Suppressor macrophage (primary cell): ENCODE results near the gene MACO1.
"Not testable (repeated sequence)": the region's sequence is repeated elsewhere in the genome, so short reads cannot be mapped to it uniquely, and the experiment has no call there.

Experiments
- DNase-seq, 4 experiments: peaks; one replicate each; pipeline ENCODE4 v3.0.0-alpha.2; 2020 to 2022

MACO1 gene

DNA sequence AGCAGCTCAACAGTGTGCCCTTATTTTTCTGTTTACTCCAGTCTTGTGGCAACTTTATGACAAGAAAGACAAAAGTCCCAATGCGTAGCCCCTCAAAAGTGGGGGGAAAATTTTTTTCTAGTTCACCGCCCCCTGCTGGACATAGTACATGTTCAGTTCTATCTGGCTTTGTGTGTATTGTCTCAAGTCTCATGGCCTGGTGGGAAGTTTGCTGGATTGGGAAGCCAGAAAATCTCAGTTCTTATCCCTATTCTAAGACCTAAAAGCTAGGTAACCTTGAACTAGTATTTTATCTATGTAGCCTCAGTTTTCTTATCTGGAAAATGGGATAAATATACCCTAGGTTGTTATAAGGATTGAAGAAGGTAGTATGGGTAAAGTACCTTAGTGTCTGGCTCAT lies 56.9 kb downstream of the MACO1 start:
- DNase-seq: peak; percentile 29 to 42 (median 35)

DNA sequence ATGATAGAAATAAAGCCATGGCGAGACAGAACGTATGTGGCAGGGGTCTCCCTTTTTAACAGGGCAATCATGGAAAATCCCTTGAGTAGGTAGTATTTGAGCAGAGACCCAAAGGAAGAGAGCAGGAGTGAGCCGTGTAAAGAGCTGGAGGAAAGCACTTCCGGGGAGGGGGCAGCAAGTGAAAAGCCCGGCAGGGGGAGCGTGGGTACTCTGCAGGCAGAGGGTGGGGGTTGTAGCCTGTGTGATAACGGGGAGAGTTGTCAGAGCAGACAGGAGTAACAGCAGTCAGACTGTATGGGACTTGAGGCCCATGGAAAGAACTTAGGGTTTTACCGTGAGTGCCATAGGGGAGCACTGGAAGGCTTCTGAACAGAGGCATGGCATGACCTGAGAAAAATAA lies 61.6 kb downstream of the MACO1 start:
- DNase-seq: no peak

DNA sequence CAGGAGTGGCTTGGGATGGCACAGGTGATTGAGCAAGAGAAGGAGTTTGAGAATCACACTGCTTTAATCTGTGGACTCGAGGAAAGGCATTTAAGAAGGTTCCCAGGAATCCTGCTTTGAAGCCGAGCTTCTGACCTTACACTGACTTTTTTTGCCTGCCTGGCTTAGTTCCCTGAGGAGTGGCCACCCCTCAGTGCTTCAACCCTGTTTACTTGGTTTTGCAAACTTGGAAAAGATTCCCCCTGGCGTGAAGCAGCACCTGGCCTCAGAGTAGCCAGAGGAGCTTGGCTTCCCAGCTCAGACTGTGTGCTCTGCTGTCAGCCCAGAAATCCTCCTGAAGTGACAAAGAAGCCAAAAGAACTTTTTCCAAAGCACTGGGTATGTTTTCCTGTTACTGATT lies 64.3 kb downstream of the MACO1 start:
- no peak for DNase-seq

DNA sequence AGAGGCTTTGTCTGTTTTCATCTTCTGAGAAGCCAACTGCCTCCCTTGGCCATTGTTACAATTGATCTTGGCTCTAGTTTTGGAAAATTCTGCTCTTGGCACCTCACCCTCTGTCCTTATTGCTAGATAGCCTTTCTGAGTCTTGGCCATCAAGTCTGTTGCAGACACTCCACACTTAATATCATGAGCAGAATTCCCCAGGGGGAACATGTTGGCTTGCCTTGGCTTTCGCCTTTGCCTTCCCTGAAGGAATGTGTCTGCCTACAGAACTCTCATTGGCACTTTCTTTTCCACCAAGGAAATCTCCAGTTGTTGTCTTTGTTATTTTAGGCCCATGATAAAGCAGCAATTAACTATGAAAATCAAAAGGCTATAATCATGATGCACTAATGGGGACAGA lies 70.0 kb downstream of the MACO1 start:
- DNase-seq: no peak

DNA sequence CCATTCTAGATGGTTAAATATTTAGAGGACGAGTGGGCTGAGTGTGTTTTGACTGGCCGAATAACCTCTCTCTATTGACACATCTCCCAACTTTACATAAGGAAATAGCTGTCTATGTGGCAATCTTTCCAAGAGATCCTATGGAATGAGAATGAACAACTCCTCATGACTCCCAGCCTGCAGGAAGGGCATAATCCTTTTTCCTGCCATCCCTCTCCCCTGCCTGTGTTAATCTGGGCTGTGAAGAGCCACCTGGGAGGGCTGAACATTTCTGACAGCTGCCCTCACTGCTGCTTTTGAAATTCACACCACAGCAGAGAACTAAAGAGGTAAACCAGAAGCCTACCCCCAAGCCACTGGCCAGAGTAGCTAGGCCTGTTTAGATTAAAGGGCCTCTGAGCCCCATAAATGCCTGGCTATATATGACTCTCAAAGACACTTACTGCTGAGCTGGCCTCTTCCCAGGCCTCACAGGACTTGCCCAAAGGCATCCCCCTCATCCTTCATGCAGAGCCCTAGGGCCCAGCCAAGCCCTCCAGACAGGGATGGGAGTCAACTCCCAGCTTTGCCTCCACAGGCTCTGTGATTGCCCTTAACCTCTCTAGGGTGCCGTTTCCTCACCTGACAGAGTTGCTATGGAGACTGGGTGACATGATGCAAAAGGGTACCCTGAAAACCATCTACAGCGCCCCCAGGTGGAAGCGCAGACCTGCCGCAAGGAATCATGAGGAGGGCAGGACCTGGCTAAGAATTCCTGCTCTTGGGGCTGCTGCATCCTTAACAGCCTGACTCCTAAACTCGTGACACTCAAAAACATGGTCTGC lies 70.8 kb downstream of the MACO1 start:
- DNase-seq: no peak

DNA sequence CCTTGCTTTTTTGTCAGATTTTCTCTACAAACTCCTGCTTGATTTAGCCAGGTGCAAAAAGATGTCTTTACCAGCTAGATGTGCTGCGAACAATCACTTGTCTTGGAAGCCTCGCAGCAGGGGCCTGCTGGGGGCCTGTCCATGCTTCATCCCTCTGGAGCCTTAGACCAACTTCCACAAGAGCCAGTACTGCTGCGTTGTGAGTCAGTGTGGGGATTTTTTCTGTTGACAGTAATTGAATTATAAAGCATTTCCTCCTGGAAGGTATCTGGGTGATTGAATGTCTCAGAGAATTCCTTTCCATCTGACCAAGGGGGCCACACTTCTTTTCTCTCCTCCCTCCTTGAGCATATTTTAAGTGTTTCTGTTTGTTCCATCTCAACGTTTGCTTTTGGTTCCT lies 72.3 kb downstream of the MACO1 start:
- no peak for DNase-seq

DNA sequence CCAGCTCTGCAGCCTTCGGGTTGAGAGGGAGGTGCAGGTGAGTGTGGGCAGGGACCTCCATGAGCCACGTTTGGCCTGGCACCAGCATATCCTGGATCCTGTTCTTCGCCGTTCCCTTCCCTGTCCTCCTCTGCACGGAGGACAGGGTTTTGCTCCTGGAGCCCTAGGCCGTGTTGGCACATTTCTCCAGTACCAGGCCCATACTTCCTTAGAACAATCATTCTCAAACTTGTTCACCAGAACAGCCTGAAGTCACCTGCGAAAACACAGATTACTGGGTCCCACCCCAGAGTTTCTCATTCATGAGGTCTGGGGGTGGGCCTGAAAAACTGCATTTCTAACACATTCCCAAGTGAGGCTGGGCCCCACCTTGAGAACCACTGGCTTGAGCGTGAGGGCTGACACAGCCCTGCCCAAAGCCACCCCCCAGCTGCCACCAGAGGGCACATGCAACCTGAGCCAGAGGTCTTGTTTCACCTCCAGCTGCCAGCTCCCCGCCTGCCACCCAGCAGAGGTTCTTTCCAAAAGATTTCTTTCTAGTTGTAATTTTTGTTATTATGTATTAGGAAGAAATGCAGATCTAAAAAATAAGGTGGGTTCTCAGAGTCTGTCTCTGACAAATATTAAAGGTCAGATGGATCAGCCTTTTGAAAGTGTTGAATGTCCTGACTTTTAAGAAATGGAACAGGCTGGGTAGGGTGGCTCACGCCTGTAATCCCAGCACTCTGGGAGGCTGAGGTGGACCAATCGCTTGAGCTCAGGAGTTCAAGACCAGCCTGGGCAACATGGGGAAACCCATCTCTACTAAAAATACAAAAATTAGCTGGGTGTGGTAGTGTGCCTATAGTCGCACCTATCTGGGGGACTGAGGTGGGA lies 73.1 kb downstream of the MACO1 start:
- DNase-seq: peak; percentile 25 to 67 (median 37)

DNA sequence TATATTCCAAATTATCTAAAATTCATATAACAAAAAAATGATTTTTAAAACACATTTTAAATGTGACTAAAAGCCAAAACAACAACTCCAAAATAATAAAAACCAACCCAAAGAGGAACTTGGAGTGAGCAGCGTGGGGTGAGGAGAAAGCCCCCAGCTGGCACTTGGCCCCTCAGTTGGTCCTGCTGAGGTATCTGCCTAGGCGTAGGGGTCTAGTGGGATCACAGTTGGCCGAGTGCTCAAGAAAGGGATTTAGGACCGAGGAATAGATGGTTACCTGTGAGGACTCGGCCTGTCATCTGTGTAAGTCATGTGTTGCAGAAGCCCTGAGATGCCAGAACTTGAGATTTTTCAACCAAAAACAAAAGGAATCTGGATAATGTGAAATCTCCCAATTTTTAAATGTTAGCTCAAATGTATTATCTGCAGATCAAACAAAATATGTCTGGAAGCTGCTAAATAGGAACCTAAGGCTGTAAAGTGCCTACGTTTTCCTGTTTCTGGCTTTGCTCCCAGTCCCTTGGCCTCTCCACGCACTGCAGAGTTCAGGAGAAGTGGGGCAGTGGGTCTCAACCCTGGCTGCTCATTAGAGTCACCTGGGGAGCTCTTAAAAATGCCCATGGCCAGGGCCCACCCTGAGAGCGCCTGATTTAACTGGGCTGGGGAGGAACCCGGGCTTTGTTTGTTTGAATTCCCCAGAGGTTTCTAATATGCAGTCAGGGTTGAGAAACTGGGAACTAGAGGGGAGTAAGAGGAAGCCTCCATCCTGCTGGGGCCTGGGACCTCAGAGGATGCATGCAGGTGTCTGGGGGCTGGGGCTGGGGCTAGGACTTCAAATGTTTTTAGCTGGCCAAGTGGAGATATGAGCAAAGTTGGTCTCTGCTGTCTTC lies 74.3 kb downstream of the MACO1 start:
- peak in 3 of 4 experiments; percentile 32 to 40 (median 35) for DNase-seq

DNA sequence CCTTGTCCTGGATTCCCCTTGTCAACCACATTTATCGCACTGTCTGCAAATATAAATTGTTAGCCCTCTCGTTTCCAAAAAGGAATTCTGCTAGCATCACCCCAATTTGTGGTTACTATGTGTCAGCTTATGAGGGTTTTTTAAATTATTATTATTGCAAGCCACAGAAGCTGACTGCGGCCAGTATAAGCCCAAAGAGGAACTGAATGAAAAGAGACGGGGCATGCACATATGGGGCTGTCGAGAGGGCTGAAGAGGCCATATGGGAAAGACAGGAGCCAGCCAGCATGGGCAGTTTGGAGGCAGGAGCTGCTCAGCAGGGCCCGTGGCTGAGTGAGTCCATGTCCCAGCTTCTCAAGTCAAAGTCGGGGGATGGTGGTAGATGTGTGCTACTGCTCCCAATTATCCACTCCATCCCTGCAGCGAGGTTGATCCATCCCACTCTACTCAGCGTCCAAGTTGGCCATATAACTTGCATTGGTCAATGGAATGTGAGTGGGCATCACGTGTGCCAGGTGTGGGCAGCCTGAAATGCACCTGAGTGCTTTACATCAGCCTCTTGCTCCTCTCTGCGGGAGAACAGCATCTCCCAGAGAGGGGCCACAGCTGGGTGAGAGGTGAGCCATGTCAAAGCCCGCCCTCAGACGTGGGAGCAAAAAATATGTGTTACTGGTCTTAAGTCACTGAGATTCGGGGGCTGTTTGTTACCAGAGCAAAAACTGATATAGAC lies 75.1 kb downstream of the MACO1 start:
- peak in 3 of 4 experiments; percentile 24 to 34 (median 28) for DNase-seq

DNA sequence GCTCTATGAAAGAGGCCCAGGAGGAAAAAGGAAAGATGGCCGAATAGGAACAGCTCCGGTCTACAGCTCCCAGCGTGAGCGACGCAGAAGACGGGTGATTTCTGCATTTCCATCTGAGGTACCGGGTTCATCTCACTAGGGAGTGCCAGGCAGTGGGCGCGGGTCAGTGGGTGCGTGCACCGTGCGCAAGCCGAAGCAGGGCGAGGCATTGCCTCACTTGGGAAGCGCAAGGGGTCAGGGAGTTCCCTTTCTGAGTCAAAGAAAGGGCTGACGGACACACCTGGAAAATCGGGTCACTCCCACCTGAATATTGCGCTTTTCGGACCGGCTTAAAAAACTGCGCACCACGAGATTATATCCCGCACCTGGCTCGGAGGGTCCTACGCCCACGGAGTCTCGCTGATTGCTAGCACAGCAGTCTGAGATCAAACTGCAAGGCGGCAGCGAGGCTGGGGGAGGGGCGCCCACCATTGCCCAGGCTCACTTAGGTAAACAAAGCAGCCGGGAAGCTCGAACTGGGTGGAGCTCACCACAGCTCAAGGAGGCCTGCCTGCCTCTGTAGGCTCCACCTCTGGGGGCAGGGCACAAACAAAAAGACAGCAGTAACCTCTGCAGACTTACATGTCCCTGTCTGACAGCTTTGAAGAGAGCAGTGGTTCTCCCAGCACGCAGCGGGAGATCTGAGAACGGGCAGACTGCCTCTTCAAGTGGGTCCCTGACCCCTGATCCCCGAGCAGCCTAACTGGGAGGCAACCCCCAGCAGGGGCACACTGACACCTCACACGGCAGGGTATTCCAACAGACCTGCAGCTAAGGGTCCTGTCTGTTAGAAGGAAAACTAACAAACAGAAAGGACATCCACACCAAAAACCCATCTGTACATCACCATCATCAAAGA lies 76.1 kb downstream of the MACO1 start:
- DNase-seq: not testable (repeated sequence)

DNA sequence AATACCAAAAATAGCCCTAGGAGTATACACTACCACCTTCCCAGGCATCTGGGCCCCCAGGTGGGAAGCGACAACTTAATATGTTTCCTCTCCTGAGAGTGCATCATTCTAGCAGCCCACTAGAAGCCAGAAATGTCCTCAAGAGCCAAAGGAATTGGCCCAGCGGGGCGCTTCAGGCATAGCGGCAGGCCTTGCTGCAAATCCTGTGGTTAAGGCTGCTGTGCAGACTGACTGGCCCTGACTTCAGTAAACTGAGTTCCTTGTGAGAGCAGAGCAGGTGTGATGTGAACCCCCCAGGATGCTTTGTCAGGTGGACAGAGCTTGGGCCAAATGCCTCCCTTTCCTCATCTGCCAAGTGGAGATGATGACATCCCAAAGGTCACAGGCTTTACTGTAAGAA lies 83.0 kb downstream of the MACO1 start:
- no peak for DNase-seq

DNA sequence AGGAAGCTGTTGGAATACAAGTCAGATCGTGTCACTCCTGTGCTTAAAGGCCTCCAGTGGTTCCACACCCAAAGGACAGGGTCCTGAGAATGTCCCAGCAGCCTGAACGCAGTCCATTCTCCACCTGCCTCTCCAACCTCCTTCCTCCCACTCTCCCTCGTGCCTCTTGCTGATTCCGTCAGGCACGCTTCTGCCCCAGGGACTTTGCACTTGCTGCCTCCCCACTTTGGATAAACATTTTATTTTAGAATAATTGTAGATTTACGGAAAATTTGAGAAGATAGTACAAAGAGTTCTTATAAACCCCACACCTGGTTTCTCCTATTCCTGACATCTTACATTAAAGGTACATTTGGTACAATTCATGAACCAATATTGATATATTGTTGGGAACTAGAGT lies 84.3 kb downstream of the MACO1 start:
- DNase-seq: no peak

DNA sequence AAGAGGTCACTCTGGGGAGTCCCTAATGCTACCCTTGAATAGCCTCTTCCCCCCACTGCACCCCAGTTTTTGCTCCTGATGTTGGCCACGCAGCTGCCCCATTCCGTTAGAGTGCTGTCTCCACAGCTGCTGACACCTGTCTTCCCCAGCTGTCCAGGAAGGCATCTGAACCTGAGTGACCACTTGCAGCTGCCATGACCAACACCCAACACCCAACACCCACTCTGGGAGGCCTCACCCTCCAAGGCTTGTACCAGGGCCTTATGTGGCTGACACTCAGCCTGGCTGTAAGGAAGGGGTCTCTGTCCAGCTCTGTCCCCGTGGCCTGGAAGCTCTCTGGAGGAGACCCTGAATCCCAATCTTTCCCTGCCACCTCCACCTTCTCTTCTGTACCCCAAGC lies 86.0 kb downstream of the MACO1 start:
- DNase-seq: no peak

DNA sequence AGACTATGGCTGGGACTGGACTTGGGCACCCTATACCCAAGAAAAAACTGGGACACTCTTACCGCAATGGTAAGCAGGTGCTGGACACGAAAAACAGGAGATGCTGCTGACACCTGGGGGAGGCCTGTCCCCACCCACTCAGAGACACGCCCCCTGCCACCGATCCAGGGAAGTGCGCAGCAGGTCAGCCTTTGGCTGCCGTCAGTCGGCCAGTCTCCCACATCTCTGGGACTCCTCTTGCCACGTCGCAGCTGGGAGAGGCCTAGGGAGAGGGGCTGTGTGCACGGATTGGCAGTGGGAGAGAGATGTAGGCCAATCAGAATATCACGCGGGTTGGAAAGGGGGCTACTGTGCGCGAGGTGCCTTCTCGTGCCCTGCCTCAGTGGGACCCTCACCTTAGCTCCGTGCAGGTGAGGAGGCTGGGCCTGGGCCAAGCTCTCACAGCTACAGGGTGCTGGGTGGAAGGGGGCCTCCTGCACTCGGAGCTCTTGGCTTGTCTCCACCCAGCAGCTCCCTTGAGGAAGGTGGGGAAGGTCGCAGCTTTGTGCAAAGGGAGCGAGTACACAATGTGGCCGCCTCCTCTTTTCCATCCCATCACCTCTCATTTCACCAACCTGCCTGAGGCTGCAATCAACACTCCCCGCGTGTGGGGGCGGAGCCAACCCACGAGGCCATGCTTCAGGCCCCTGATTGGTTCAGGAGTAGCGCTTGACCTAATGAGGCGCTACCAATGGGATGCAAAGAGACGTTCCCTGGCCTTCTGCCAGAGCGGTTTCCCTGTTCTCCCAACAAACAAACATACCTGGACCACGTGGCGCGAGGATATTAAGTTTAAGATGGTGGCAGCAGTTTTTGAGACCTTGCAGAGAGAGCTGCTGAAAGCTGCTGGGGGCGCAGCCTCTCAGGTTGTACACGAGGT lies 87.0 kb downstream of the MACO1 start:
- DNase-seq: no peak

DNA sequence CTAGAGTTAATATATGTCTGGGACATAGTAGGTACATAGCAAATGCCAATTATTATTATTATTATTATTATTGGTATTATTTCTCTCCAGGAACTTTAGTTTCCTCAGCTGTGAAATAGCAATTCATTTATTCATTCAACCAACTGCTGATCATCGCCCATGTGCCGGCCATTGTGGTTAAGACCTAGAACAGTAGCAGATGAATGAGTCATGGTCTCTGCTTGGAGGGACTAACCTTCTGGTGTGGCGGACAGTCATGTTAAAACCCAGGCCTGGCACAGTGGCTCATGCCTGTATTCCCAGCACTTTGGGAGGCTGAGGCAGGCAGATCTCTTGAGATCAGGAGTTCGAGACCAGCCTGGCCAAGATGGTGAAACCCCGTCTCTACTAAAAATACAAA lies 88.9 kb downstream of the MACO1 start:
- DNase-seq: no peak

DNA sequence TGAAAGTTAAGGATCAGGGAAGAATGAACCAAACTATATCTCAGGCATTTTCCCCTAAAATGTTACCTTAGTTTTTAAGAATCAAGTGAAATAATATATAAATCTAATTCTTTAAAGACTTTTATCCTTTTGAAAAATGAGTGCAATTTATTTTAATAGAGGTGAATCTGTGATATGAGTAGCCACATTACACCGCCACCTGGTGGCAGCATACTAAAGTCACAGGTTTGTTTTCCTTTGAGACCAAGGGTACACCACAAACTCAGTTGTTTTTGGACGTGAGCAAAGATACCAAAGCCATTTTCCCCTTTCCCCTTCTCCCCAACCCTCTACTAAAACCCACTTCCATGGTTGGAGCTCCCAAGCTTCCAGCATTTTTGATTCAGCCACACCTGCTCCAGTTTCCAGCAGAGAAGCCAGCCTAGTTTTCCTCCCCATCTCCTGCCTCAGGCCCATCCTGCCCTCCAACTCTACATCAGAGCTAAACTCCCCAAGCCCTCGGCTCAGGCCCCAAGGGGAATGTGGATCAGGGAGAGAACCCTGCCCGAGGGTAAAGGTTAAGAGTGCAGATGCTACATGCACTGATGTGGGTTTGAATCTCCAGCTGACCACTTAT lies 89.9 kb downstream of the MACO1 start:
- DNase-seq: peak; percentile 70 to 82 (median 76)

DNA sequence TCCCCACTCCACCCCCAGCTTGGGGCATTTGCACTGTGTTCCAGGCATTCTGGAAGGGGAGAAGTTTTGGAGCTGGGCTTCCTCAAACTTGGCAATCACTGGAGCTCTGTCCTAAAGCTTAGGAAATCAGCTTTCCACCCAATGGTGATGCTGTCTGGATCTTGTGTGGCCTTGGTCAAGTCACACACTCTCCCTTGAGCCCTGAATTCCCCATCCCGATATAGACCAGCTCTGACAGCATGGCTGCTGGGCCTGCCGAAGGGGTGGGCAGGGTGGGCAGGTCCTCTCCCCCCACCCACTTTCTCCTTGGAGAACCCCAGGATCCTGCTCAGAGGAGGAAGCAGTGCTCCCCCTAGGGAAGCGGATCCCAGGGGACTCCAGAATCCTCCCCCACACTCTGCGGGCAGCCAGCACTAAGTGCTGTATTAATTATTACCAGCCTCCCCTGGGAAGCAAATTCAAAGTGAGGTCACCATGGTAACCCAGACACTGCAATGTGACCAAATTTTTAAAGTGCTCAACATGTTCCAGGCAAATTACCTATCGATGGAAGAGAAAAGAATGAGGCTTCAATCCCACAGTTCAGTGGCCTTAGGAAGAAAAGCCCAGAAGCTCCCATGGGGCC lies 91.4 kb downstream of the MACO1 start:
- DNase-seq: no peak

DNA sequence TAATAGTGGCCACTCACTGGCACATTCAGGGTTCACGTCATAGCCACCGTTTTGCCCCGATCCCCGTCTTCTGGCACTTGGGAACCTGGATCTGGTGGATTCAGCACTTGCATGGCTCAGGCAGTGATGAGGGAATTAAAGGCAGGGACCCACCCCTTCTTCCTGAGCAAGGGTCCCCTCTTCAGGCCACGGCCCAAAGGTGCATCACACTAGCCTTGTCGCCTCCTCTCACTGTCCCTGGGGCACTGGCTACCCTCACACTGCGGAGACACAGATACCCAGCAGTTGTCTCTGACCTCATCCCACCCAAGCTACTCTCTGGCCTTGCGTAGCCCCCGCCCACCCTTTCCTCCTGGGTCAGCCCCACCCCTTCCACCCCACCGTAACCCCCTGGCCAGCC lies 92.8 kb downstream of the MACO1 start:
- peak in 1 of 4 experiments; percentile 34 for DNase-seq
